Endometrial microvascular endothelial cells (primary cell): ENCODE data around the gene NR4A3. TPM values are rescaled to one million over a fixed set of nuclear protein-coding genes. Genes with fewer than 3 reads are reported as not detected.
"Not testable (repeated sequence)": the region's sequence is repeated elsewhere in the genome, so short reads cannot be mapped to it uniquely, and the experiment has no call there.

ENCODE experiments used
- in situ Hi-C: cut with HindIII; loops from 2 replicates; pipeline ENCODE4 v1.10.0; 2017; ENCODE audit warnings: low sequenced_read_pairs, low pct_unique_long_range_greater_than_20kb; ENCODE audit errors: inconsistent ontology term
- total RNA-seq: library from RNA; depleted of rRNA; stranded (reverse); fragments of >200 nt; gene quantifications from one replicate; pipeline ENCODE4 v1.2.3, GENCODE V29; 2015; ENCODE audit errors: inconsistent ontology term

The NR4A3 gene
- total RNA-seq = not detected

GRCh38 chr9:99821396-99822108, at the start of gene NR4A3:
Gene NR4A3 (plus strand): TSS chr9:99821885. CDS start chr9:99828043, 6,158 bp downstream.
- in situ Hi-C loops = no loop called here

DNA sequence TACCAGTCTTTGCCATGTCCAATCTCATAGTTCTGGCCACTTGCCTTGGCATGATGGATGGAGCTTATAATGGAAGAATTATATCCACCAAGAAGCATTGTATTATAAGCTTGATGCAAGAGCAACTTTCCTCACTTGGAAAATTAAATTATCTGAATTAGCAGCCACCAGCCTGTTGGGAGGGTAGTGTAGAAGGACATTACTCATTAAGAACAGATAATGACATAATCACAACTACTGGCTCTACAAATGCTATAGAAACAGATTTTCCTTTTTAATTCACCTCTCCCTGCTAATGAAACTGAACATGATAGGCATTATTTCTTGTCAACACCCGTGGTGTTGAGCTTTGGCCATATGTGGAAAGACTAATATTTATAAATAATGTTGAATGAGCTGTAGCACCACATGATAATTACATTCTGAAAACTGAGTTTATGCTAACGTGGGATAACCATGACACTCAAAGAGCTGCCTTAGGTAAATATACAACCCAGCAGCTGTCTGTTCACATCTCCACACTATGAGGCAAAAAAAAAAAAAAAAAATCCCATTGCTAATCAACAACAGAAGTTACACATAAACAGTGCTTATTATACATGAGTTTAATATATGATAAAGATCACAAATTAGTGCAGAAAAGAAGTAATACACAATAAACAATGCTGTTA, 48.1 kb upstream of the NR4A3 start:
- in situ Hi-C loops = no loop called here

GRCh38 chr9:99778308-99778707, 43.4 kb upstream of the NR4A3 start:
- in situ Hi-C loops = no loop called here

- in situ Hi-C loops = no loop called here
These were observed 42.8 kb upstream of the NR4A3 start for GRCh38 chr9:99778836-99779235.

GRCh38 chr9:99779277-99779676, 42.4 kb upstream of the NR4A3 start:
- in situ Hi-C loops = no loop called here

GRCh38 chr9:99782349-99782748, 39.3 kb upstream of the NR4A3 start:
- in situ Hi-C loops = not testable (repeated sequence)

- in situ Hi-C loops = no loop called here
These were observed 38.5 kb upstream of the NR4A3 start for GRCh38 chr9:99782962-99783718.

DNA sequence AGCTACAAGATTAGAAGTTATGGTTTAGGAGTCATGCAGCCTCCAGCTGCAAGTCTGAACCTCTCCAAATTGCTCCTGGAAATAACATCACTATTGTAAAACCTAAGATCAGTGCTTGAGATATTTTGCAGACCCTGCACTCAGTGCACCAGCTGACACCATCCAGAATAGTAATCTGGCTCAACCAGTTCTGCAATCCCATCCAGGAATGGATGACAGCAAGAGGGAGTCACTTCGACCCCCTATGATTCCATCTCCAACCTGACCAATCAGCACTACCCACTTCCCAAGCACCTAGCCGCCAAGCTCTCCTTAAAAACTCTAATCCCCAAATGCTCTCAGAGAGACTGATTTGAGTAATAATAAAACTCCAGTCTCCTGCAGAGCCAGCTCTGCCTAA, 37.9 kb upstream of the NR4A3 start:
- in situ Hi-C loops = no loop called here

DNA sequence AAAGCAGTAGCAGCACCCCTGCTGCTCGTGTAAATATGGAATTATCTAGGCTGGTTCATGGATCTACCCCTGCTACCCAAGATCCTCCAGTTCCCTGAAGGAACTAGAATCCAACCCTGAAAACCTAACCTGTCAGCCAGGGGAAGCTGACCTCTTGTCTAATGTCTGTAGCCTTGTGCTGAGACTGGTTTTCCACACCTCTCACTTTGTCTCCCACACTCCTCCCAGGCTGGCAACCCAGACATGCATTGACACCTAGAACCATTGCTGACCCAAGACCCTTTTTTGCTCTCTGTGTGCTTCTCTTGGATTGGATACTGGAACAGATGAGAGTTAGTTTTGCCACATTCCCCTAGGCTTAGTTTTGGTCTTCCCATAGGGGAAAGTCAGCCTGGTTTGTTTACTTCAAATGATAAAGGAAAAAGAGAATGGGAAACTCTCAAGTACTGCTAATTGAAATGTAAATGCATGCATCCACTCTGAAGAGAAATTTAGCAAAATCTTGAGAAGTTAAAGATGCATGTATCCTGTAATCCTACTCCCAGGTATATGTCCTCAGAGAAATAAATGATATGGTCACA, 36.6 kb upstream of the NR4A3 start:
- in situ Hi-C loops = no loop called here

DNA sequence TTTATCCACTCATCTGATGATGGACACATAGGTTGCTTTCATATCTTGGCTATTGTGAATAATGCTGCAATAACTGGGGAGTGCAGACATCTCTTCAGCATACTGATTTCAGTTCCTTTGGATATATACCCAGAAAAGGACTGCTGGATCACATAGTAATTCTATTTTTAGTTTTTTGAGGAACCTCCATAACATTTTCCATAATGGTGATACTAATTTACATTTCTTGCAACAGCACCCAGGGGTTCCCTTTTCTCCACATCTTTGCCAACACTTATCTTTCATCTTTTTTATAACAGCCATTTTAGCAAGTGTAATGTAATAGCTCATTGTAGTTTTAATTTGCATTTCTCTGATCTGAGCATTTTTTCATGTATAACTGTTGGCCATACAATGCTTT, 34.1 kb upstream of the NR4A3 start:
- in situ Hi-C loops = no loop called here

DNA sequence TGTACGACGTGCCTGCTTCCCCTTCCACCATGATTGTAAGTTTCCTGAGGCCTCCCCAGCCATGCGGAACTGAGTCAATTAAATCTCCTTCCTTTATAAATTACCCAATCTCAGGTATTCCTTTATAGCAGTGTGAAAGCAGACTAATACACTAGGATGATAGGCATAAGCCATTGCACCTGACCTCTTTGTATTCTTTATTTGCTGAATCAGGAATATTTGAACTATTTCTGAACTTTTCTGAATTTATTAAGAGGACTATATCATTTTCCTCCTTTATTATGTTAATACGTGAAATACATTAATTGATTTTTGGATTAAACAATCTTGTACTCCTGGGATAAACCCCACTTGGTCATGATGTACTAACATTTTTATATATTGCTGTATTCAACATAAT, 28.2 kb upstream of the NR4A3 start:
- in situ Hi-C loops = no loop called here

DNA sequence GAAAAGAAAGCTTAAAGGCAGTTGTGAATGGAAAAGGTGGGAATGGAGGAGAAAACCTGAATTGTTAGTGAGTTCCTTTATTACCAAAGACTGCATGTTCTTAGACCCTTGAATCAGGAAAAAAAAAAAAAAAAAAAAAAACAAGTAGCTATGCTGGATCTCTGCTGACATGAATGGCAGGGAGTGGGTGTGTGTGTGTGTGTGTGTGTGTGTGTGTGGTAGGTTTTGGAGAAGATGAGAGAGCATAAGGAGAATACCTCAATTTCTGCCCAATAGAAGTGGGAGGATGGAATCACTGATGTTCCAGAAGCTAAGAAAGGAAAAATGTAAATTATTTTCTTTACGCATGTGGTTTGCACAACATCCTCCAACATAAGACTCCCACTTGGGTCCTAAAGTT, 25.5 kb upstream of the NR4A3 start:
- in situ Hi-C loops = no loop called here

- in situ Hi-C loops = no loop called here
These were observed 19.9 kb upstream of the NR4A3 start for GRCh38 chr9:99801775-99802174.

- in situ Hi-C loops = no loop called here
These were observed 18.0 kb upstream of the NR4A3 start for GRCh38 chr9:99803694-99804093.

GRCh38 chr9:99807276-99807852, 14.3 kb upstream of the NR4A3 start:
- in situ Hi-C loops = no loop called here

DNA sequence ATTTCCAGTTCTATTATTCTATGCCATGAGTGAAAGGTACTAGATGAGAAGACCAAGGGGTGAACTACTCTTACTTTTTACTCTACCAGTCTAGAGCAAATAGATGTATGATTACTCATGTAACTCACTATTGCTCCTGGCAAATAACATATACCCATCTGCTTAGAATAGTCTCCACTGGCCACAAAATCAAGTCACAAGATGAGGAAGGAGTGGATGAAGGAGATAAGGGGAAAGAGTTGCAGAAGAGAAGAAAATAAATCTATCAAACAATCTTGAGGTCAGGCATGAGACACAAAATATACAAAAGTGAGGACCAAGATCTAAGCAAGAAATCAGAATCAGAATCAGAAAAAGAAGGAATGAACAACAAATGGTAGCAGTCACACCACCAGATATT, 13.7 kb upstream of the NR4A3 start:
- in situ Hi-C loops = no loop called here

DNA sequence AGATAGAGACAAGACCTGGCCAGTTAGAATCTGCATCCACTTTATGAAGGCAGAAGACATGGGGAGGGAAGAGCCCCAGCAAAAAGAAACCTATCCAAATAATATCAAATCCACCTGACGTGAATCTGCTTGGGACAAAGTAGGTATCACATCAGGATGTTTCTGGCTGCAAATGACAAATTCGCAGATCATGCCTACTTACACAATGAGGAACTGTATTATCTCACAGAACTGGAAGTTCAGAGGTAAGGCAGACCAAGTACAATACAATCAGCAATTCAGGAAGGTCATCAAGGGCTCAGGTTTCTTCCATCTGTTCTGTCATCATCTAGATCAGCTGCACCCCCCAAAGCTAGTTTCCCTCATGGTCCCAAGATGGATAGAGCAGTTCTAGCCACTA, 13.2 kb upstream of the NR4A3 start:
- in situ Hi-C loops = no loop called here

GRCh38 chr9:99809586-99810319, 11.9 kb upstream of the NR4A3 start:
- in situ Hi-C loops = no loop called here

DNA sequence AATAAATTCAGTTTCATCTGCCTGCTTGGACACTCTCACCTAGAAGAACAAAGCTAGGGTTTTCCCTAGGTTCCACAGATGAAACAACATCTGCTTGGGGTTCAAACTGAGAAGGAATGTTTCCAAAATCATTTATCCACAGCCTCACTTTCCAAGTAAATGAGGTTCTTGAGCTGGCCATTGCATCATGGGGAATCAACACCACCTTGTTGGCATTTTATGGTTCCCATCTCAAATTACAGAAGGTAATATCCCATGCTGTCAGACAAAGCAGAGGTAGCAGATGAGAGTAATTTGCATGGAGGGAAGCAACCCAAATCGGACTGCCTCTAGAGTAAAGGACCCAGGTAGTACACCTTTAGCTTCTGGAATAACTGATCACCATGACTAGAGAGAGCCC, 10.5 kb upstream of the NR4A3 start:
- in situ Hi-C loops = no loop called here
